Adipocyte (in vitro differentiated cells): ENCODE data around the gene UGT1A9.
"Not testable (repeated sequence)": the region's sequence is repeated elsewhere in the genome, so short reads cannot be mapped to it uniquely, and the experiment has no call there.

Experiments
- DNase-seq: peaks from one replicate; pipeline ENCODE4 v3.0.0-alpha.2; 2015; ENCODE audit warnings: low read depth
- H3K27me3 ChIP-seq: replicated peaks from 2 replicates; pipeline ENCODE4 v1.7.0; 2013; ENCODE audit warnings: mild to moderate bottlenecking, low read length, moderate library complexity; ENCODE audit not compliant: control insufficient read depth, insufficient read depth
- H3K36me3 ChIP-seq: 2 replicates; pipeline ENCODE4 v1.7.0; 2013; ENCODE audit warnings: low read length, mild to moderate bottlenecking, moderate library complexity; ENCODE audit not compliant: control insufficient read depth, insufficient read depth, severe bottlenecking
- H3K4me1 ChIP-seq: 2 replicates; pipeline ENCODE4 v1.7.0; 2013; ENCODE audit warnings: mild to moderate bottlenecking, low read length, moderate library complexity; ENCODE audit not compliant: control insufficient read depth, insufficient read depth
- H3K4me3 ChIP-seq: 2 replicates; pipeline ENCODE4 v1.7.0; 2013; ENCODE audit warnings: mild to moderate bottlenecking, low read length, moderate library complexity
- H3K9ac ChIP-seq: 2 replicates; pipeline ENCODE4 v1.7.0; 2013; ENCODE audit warnings: mild to moderate bottlenecking, low read length, moderate library complexity
- H3K9me3 ChIP-seq: 2 replicates; pipeline ENCODE4 v1.7.0; 2013; ENCODE audit warnings: mild to moderate bottlenecking, low read length, moderate library complexity; ENCODE audit not compliant: control insufficient read depth

Gene UGT1A9

GRCh38 chr2:233699424-233700027 is 27.8 kb downstream of the UGT1A9 start:
- peak overlapping the region; percentile 67 for H3K9ac ChIP-seq
- peaks cover 25% of the 10 kb centered on the region for H3K4me1 ChIP-seq
- DNase-seq = no peak
- H3K4me3 ChIP-seq = no peak overlapping the region
- H3K9me3 ChIP-seq = no peaks in the 10 kb centered on the region
- no peaks in the 10 kb centered on the region for H3K36me3 ChIP-seq
- no peaks in the 10 kb centered on the region for H3K27me3 ChIP-seq

GRCh38 chr2:233700028-233700635 is 28.4 kb downstream of the UGT1A9 start:
- H3K4me3 ChIP-seq = no peak overlapping the region
- H3K4me1 ChIP-seq = peaks cover 25% of the 10 kb centered on the region
- H3K27me3 ChIP-seq = no peaks in the 10 kb centered on the region
- peak; percentile 93 for DNase-seq
- no peaks in the 10 kb centered on the region for H3K36me3 ChIP-seq
- no peaks in the 10 kb centered on the region for H3K9me3 ChIP-seq
- H3K9ac ChIP-seq = peak overlapping the region; percentile 67

DNA sequence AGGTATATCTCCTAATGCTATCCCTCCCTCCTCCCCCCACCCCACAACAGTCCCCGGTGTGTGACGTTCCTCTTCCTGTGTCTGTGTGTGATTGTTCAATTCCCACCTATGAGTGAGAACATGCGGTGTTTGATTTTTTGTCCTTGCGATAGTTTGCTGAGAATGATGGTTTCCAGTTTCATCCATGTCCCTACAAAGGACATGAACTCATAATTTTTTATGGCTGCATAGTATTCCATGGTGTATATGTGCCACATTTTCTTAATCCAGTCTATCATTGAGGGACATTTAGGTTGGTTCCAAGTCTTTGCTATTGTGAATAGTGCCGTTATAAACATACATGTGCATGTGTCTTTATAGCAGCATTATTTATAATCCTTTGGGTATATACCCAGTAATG is 29.1 kb downstream of the UGT1A9 start:
- not testable (repeated sequence) for H3K9me3 ChIP-seq, H3K4me3 ChIP-seq, H3K27me3 ChIP-seq, DNase-seq, H3K9ac ChIP-seq, H3K36me3 ChIP-seq
- H3K4me1 ChIP-seq = peaks cover 26% of the 10 kb centered on the region

DNA sequence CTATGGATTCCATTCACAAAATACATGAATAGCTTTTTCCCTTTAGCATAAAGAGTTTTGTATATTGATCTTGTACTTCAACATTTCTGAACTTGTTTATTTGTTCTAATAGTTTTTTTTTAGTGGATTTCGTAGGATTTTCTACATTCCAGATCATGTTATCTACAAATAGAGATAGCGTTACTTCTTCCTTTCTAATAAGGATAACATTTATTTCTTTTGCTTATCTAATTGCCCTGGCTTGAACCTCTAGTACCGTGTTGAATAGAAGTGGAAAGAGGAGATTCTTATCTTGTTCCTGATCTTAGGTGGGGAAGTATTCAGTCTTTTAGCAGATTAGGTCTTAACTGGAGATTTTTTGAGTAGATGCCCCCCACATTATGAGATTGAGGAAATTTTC is 30.5 kb downstream of the UGT1A9 start:
- DNase-seq = no peak

DNA sequence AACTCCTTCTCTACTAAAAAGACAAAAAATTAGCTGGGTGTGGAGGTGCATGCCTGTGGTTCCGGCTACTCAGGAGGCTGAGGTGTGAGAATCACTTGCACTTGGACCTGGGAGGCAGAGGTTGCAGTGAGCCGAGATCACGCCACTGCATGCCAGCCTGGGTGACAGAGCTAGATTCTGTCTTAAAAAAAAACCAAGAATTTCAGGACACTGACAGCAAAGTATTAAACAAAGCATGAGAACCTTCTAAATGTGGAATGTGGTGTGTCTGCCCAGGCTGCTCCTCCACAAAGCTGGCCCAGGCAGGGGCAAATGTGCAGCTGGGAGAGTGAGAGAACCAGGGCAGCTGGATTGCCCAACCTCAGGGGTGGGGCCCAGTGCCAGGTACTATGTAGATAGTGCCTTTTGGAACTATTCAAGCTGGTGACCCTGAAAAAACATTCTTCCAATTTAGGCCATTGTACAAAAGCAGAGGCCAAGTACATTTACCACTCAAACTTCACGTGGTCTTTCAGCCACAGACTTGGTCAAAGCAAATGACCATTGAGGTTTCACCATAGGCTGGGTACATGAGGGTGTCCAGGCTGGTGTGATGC is 34.3 kb downstream of the UGT1A9 start:
- Histone ChIP-seq H3K4me3 (no peak overlapping the region), H3K9me3 (no peaks in the 10 kb centered on the region), H3K36me3 (no peaks in the 10 kb centered on the region), H3K27me3 (peaks cover 3% of the 10 kb centered on the region), H3K9ac (peak overlapping the region; percentile 24), H3K4me1 (peaks cover 25% of the 10 kb centered on the region)
- peak; percentile 68 for DNase-seq

More for the DNA sequence above, 30.5 kb downstream of the UGT1A9 start:
- Histone ChIP-seq H3K36me3 (no peaks in the 10 kb centered on the region), H3K9me3 (no peaks in the 10 kb centered on the region), H3K27me3 (no peaks in the 10 kb centered on the region), H3K9ac (no peak overlapping the region), H3K4me1 (peaks cover 34% of the 10 kb centered on the region), H3K4me3 (no peak overlapping the region)

- Histone ChIP-seq H3K4me3 (no peak overlapping the region), H3K27me3 (peaks cover 4% of the 10 kb centered on the region), H3K36me3 (no peaks in the 10 kb centered on the region), H3K9me3 (no peaks in the 10 kb centered on the region), H3K9ac (no peak overlapping the region), H3K4me1 (peaks cover 29% of the 10 kb centered on the region)
- DNase-seq = peak; percentile 79
Observed at GRCh38 chr2:233706720-233707119, 35.0 kb downstream of the UGT1A9 start.

GRCh38 chr2:233707940-233708644 is 36.4 kb downstream of the UGT1A9 start:
- Histone ChIP-seq H3K9ac (no peak overlapping the region), H3K9me3 (no peaks in the 10 kb centered on the region), H3K36me3 (no peaks in the 10 kb centered on the region), H3K27me3 (peaks cover 4% of the 10 kb centered on the region), H3K4me3 (no peak overlapping the region), H3K4me1 (peaks cover 29% of the 10 kb centered on the region)
- peak; percentile 69 for DNase-seq

- DNase-seq = no peak
- Histone ChIP-seq H3K9me3 (no peaks in the 10 kb centered on the region), H3K4me1 (peaks cover 29% of the 10 kb centered on the region), H3K27me3 (peaks cover 4% of the 10 kb centered on the region), H3K9ac (no peak overlapping the region), H3K4me3 (no peak overlapping the region), H3K36me3 (no peaks in the 10 kb centered on the region)
Observed at GRCh38 chr2:233708942-233709341, 37.2 kb downstream of the UGT1A9 start.

GRCh38 chr2:233711312-233712008 is 39.8 kb downstream of the UGT1A9 start:
- no peak overlapping the region for H3K4me3 ChIP-seq

DNA sequence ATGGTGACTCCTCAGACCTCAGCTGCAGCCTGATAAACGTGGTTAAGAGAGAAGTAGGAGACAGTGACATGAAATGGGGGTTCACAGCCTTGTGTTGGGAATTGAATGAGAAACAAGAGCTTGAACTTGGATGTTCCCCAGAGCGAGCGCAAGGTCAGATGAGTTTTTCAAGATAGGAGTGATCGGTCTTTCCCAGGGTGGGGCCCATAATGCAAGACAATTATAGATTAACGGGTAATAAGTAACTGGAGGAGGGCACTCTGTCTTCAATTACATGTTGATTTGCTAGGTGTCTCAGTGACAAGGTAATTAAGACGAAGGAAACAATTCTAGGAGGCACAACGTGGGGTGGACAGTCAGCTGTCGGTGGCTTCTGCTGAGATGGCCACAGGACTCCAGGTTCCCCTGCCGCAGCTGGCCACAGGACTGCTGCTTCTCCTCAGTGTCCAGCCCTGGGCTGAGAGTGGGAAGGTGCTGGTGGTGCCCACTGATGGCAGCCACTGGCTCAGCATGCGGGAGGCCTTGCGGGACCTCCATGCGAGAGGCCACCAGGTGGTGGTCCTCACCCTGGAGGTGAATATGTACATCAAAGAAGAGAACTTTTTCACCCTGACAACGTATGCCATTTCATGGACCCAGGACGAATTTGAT is 41.0 kb downstream of the UGT1A9 start, which contains the start of gene UGT1A5:
UGT1A5 (plus strand) TSS at position 297 of the 651 bp plus-strand sequence; CDS start at position 382, 85 bp downstream.
- no peak for DNase-seq
- H3K4me1 ChIP-seq = peaks cover 12% of the 10 kb centered on the region
- H3K36me3 ChIP-seq = no peaks in the 10 kb centered on the region
- no peak within 1 kb of the TSS for H3K9ac ChIP-seq
- H3K4me3 ChIP-seq = no peak within 1 kb of the TSS
- peaks cover 22% of the 10 kb centered on the region for H3K27me3 ChIP-seq
- no peaks in the 10 kb centered on the region for H3K9me3 ChIP-seq

More at GRCh38 chr2:233711312-233712008, 39.8 kb downstream of the UGT1A9 start:
- no peaks in the 10 kb centered on the region for H3K9me3 ChIP-seq
- DNase-seq = peak; percentile 95
- peaks cover 22% of the 10 kb centered on the region for H3K4me1 ChIP-seq
- H3K36me3 ChIP-seq = no peaks in the 10 kb centered on the region
- H3K27me3 ChIP-seq = peaks cover 10% of the 10 kb centered on the region
- H3K9ac ChIP-seq = no peak overlapping the region
